GM12865 (cell line): ENCODE results near the gene NPC2.

ENCODE experiments used
- DNase-seq: peaks from one replicate; pipeline ENCODE4 v3.0.0; 2010; ENCODE audit warnings: low read depth
- H3K4me3 ChIP-seq: 2 replicates; pipeline ENCODE4 v1.5.1; 2011; ENCODE audit warnings: mild to moderate bottlenecking, low read depth, low read length, control low read depth
- CTCF ChIP-seq: IDR thresholded peaks from 2 replicates; pipeline ENCODE4 v1.5.1; 2011; ENCODE audit warnings: low read length, control low read depth, low read depth, inconsistent platforms; ENCODE audit not compliant: insufficient read depth; ENCODE audit errors: missing control alignments

The NPC2 gene

GRCh38 chr14:74482571-74482970 lies 10.5 kb downstream of the NPC2 start:
- H3K4me3 ChIP-seq: no peak overlapping the region
- no peak for DNase-seq
- no peak for TF ChIP-seq CTCF

- TF ChIP-seq CTCF: no peak
- H3K4me3 ChIP-seq: no peak overlapping the region
- no peak for DNase-seq
Observed at GRCh38 chr14:74480046-74480445, 13.1 kb downstream of the NPC2 start.

DNA sequence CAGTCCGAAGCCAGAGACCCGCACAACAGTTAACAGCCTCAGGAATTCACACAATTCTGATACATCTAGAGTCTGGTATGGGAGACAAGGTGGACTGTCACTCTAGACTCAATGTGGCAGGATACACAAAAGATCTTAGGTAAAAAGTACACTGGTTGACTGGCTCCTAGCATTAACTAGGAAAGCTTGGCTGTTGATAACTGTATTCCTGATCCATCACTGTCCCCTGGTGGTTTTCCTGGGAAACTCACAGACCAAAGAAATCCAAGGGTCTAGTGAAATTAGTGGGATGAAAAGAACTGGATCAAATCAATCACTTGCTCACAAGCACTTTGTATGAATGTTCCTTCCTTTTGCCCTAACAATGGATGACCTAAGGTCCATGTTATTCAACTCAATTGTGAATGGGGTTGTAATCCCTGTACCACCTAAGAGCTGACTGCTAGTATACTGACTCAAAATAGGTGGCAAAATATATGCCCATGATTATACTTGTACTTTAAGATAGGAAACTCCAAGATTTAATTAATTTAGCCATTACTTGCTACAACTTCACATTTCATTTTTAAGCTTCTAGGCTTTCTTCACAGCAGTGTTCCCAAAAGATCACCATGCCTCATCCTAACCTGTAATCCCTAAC lies 14.0 kb downstream of the NPC2 start:
- H3K4me3 ChIP-seq: no peak overlapping the region
- TF ChIP-seq CTCF: peak; percentile 19
- DNase-seq: no peak

DNA sequence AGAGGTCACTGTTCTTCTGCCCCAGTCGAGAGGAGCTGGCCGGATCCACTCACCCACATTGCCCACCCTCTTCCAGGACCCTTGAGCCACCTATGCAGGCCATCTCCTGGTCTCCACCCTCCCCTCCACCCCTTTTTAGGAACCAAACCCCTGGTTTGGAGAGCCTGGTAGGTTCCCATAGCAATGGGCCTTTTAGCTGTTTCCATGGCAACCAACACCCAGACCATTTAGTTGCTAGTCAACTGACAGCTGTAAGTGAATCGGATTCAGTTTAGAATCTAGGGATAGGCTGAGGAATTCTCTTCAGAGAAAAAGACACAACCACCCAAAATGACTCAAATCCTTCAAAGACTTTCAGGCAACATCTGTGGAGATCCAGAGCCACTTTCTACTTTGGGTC lies 16.5 kb downstream of the NPC2 start:
- DNase-seq: no peak
- H3K4me3 ChIP-seq: no peak overlapping the region
- TF ChIP-seq CTCF: no peak

DNA sequence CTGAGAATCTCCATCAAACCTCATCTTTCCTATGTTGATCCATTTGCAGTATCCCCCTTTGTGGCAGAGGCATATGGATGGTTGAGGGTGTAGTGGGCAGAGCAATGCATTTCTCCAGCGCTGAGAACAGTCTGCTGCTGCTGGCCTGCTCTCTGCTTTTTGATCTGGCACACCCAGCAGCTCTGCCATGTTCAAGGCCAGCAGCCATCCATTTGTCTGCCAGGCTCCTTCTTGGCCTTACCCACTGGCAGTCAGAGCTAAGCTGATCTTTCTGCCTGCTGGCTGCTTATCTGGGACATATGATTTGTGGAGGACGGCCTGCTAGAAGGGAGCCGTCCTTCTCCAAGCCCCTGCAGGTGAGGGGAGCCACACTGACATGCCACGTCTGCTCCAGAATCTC lies 17.0 kb downstream of the NPC2 start:
- H3K4me3 ChIP-seq: no peak overlapping the region
- DNase-seq: no peak
- TF ChIP-seq CTCF: no peak

DNA sequence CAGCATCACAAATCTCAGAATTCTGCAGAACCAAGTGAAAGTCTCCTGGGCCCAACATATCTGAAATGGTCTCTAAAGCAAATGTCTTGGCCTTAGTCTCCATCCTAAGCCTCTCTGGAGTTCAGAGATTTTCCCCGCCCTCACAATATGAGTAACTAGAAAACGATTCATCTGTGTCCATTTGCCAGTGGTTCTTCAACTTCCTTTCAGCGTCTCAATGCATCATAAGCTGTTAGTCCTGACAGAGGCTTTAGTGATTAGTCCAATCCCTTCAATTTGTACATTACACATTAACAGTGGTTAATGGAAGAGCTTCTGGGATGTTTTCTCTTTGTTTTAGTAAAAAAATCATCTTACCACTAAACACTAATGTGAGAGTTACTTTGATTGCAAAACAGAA lies 17.4 kb downstream of the NPC2 start:
- no peak for DNase-seq
- no peak for TF ChIP-seq CTCF
- no peak overlapping the region for H3K4me3 ChIP-seq

DNA sequence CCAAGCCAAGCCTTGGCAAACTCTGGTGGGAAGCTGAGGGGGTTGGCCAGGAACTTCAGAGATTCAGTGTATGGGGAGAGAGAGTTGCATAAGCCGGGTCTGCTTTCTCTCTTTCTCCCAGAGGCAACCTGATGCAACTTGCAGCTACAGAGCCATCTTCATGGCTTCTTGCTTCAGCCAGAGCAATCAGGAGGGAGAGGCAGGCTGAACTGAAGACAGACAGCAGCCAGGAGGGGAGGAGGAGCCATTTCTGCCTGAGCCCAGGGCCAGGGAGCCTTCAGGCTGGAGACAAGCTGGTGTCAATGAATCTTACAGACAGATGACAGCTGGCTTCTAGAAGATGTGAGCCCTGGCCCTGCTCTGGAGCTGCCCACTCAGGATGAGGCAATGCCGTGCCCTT lies 18.7 kb downstream of the NPC2 start:
- TF ChIP-seq CTCF: no peak
- H3K4me3 ChIP-seq: no peak overlapping the region
- no peak for DNase-seq
